ENCODE measurements around the gene OR10A6. TPM values are rescaled to one million over a fixed set of nuclear protein-coding genes. Genes with fewer than 3 reads are reported as not detected.

The OR10A6 gene
- total RNA-seq, 1 experiment from 2014 or later = not detected

DNA sequence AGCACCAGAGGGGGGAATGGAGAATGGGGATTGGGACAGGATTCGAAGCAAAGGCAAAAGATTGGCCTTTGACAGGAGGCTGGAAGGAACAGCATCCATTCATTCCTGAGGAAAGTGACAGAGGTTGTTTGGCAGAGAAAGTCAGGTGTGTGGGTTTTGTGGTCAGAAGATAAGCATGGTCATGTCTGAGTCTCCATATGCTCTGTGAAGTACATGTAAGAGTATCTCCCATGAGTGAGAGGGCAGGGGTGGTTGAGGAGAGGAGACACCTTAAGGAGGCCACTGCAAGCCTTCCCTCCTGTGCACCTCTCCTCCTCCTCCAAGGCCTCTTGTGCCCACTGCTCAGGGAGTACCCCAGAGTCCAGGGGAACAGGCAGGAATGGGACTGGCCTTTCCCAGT lies 36.0 kb upstream of the OR10A6 start:
- Mint-ChIP-seq H3K27me3 (ENCODE audit: insufficient read depth, unreplicated experiment) (no peaks in the 10 kb centered on the region), H3K36me3 (ENCODE audit: insufficient read depth, unreplicated experiment) (no peaks in the 10 kb centered on the region), H3K4me1 (ENCODE audit: insufficient read depth, unreplicated experiment) (peaks cover 27% of the 10 kb centered on the region), H3K4me3 (ENCODE audit: unreplicated experiment) (no peak overlapping the region), H3K27ac (ENCODE audit: low read depth, unreplicated experiment) (no peak overlapping the region), H3K9me3 (ENCODE audit: unreplicated experiment) (no peaks in the 10 kb centered on the region)
- no peak for DNase-seq (ENCODE audit: unreplicated experiment)
- BruUV-seq (replicated peaks) = no TSS peak
- intact Hi-C loops (cut with micrococcal nuclease) = no loop called here
- TF ChIP-seq, protein P1, sequence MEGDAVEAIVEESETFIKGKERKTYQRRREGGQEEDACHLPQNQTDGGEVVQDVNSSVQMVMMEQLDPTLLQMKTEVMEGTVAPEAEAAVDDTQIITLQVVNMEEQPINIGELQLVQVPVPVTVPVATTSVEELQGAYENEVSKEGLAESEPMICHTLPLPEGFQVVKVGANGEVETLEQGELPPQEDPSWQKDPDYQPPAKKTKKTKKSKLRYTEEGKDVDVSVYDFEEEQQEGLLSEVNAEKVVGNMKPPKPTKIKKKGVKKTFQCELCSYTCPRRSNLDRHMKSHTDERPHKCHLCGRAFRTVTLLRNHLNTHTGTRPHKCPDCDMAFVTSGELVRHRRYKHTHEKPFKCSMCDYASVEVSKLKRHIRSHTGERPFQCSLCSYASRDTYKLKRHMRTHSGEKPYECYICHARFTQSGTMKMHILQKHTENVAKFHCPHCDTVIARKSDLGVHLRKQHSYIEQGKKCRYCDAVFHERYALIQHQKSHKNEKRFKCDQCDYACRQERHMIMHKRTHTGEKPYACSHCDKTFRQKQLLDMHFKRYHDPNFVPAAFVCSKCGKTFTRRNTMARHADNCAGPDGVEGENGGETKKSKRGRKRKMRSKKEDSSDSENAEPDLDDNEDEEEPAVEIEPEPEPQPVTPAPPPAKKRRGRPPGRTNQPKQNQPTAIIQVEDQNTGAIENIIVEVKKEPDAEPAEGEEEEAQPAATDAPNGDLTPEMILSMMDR (IDR thresholded peaks at IDR 0.05; ENCODE audit: unreplicated experiment) = no peak
- ChIA-PET POLR2A (no interaction called here), CTCF (no interaction called here)

DNA sequence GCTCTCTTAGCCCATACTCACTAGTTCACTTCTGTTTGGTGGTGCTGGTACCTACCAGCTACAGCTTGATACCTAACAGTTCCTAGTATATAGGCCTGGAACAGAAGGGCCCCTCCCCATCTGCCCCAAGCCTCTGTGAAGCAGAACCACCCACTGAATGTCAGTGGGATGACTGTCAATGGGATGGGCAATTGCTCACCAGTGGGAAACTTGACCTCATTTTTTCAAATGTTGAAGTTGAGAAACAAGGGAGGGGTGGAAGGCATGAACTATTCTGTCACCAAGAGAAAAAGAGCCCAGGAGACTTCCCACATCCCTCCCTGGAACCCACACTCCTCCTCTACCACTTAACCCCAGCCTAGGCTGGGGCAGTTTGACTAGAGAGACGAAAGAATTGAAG lies 34.3 kb upstream of the OR10A6 start, which contains the start of gene NLRP10:
TSS of gene NLRP10 (minus strand) at position 62 of the 400 bp plus-strand sequence. CDS start 1,952 bp downstream, outside the sequence.
- Mint-ChIP-seq H3K36me3 (ENCODE audit: insufficient read depth, unreplicated experiment) (no peaks in the 10 kb centered on the region), H3K9me3 (ENCODE audit: unreplicated experiment) (no peaks in the 10 kb centered on the region), H3K27ac (ENCODE audit: low read depth, unreplicated experiment) (peak within 1 kb of the TSS; percentile 50), H3K4me1 (ENCODE audit: insufficient read depth, unreplicated experiment) (peaks cover 27% of the 10 kb centered on the region), H3K4me3 (ENCODE audit: unreplicated experiment) (no peak within 1 kb of the TSS), H3K27me3 (ENCODE audit: insufficient read depth, unreplicated experiment) (no peaks in the 10 kb centered on the region)
- POLR2A ChIA-PET = no interaction called here
- intact Hi-C loops (cut with micrococcal nuclease) = no loop called here
- DNase-seq (ENCODE audit: unreplicated experiment) = no peak
- CTCF ChIA-PET = interaction anchor here (0.7 to 1.4 kb wide), 3 partner anchors 10 to 352 kb away, joined by 4 to 8 read pairs (median 4); no protein-coding TSS in a partner anchor
- TF ChIP-seq, protein P1 (IDR thresholded peaks at IDR 0.05; ENCODE audit: unreplicated experiment) = no peak
- no TSS peak for BruUV-seq (replicated peaks)

DNA sequence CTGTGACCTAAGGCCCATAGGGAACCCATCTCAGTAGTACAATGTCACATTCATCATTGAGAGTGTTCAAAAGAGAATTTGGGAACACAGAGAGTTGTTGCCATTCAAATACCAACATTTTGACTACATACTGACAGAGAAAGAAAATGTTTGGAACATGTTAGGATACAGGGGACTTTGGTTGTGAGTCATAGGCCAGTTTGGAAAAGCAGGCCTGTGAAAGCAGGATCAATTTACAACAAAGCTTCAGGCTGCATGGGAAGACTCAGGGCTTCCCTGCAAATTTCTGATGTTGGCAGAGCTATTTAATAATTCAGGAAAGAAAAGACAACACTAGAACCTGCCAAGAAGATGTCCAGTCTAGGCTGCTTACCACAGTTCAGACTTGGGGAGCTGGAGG lies 33.8 kb upstream of the OR10A6 start:
- intact Hi-C loops (cut with micrococcal nuclease) = no loop called here
- peaks cover 27% of the 10 kb centered on the region for H3K4me1 Mint-ChIP-seq (ENCODE audit: insufficient read depth, unreplicated experiment)
- H3K27ac Mint-ChIP-seq (ENCODE audit: low read depth, unreplicated experiment) = peak overlapping the region; percentile 50
- TSS peak; percentile 84 for BruUV-seq (replicated peaks)
- no peaks in the 10 kb centered on the region for H3K27me3 Mint-ChIP-seq (ENCODE audit: insufficient read depth, unreplicated experiment)
- POLR2A ChIA-PET = no interaction called here
- H3K36me3 Mint-ChIP-seq (ENCODE audit: insufficient read depth, unreplicated experiment) = no peaks in the 10 kb centered on the region
- no peak overlapping the region for H3K4me3 Mint-ChIP-seq (ENCODE audit: unreplicated experiment)
- no peak for DNase-seq (ENCODE audit: unreplicated experiment)
- TF ChIP-seq, protein P1 (IDR thresholded peaks at IDR 0.05; ENCODE audit: unreplicated experiment) = no peak
- CTCF ChIA-PET = interaction anchor here (0.6 to 1.4 kb wide), 5 partner anchors 10 to 351 kb away, joined by 3 to 9 read pairs (median 4); partner anchors contain the start of gene EIF3F
- H3K9me3 Mint-ChIP-seq (ENCODE audit: unreplicated experiment) = no peaks in the 10 kb centered on the region

DNA sequence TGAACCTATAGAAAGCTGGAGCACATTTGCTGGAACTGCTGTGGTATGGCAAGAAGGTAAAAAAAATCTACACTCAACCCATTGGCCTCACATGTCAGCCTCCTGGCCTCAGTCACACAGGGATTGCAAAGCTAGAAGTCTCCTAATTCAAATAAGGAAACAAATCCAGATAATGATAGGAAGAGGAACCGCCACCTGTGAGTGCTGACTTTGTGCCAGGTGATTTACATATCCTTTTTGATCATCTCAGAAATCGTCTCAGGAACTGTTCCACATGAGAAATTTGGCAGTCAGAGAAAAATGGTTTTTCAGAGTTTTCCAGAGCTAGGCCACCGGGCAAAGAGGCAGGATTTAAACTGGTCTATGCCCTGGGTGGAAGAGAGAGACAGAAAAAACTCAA lies 33.2 kb upstream of the OR10A6 start:
- Mint-ChIP-seq H3K9me3 (ENCODE audit: unreplicated experiment) (no peaks in the 10 kb centered on the region), H3K36me3 (ENCODE audit: insufficient read depth, unreplicated experiment) (no peaks in the 10 kb centered on the region), H3K27me3 (ENCODE audit: insufficient read depth, unreplicated experiment) (no peaks in the 10 kb centered on the region), H3K27ac (ENCODE audit: low read depth, unreplicated experiment) (peak overlapping the region; percentile 50), H3K4me1 (ENCODE audit: insufficient read depth, unreplicated experiment) (peaks cover 27% of the 10 kb centered on the region), H3K4me3 (ENCODE audit: unreplicated experiment) (no peak overlapping the region)
- ChIA-PET CTCF (interaction anchor here (0.6 to 1.4 kb wide), 5 partner anchors 11 to 275 kb away, joined by 3 to 9 read pairs (median 4); partner anchors contain the start of gene EIF3F), POLR2A (interaction anchor here (0.7 kb wide), 2 partner anchors 70 to 71 kb away, joined by 3 read pairs; no protein-coding TSS in a partner anchor)
- no peak for DNase-seq (ENCODE audit: unreplicated experiment)
- TF ChIP-seq, protein P1 (IDR thresholded peaks at IDR 0.05; ENCODE audit: unreplicated experiment) = no peak
- BruUV-seq (replicated peaks) = no TSS peak
- intact Hi-C loops (cut with micrococcal nuclease) = no loop called here
